ENCODE results near the gene TJP2.

DNA sequence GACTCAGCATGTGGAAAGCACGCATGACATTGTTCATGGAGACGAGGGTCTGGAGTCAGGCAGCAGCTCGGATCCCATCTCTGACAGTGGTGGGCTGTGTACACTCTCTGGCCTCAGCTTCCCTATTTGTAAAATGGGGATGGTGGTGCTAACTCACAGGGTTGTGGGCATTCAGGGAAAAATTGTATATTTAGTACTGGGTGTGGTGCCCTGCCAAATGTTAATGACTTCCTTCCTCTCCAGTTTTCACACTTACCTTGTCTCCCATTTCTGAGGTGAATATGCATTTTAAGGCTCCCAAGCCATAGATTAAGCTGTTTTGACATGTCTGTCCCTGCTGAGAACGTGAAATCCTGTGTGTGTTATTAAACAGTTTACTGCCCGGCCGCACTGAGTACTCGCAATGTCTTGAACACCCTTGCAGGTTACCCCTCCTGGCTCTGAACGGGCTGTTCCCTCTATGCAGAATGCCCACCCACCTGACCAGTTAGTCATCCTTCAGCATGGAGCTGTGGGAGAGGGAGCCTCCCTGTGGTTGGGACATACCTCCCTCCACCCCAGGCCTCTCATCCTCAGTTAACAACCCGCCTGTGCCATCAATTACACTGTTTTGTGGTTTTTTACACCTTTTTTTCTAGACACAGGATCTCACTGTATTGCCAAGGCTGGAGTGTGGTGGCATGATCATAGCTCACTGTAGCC lies 25.8 kb downstream of the TJP2 start:
- TF ChIP-seq ZNF219 (CRISPR knock-in tag; IDR thresholded peaks at IDR 0.05; ENCODE audit: borderline replicate concordance) (no peak), TP53 (CRISPR knock-in tag; IDR thresholded peaks at IDR 0.05) (no peak), SOX15 (CRISPR knock-in tag; IDR thresholded peaks at IDR 0.05) (no peak), CREB1 (CRISPR knock-in tag; IDR thresholded peaks at IDR 0.05) (no peak)
- TF ChIP-seq, protein P1, sequence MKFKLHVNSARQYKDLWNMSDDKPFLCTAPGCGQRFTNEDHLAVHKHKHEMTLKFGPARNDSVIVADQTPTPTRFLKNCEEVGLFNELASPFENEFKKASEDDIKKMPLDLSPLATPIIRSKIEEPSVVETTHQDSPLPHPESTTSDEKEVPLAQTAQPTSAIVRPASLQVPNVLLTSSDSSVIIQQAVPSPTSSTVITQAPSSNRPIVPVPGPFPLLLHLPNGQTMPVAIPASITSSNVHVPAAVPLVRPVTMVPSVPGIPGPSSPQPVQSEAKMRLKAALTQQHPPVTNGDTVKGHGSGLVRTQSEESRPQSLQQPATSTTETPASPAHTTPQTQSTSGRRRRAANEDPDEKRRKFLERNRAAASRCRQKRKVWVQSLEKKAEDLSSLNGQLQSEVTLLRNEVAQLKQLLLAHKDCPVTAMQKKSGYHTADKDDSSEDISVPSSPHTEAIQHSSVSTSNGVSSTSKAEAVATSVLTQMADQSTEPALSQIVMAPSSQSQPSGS (CRISPR knock-in tag; IDR thresholded peaks at IDR 0.05; ENCODE audit: borderline replicate concordance, low read depth), result no peak
- TF ChIP-seq, protein P2, sequence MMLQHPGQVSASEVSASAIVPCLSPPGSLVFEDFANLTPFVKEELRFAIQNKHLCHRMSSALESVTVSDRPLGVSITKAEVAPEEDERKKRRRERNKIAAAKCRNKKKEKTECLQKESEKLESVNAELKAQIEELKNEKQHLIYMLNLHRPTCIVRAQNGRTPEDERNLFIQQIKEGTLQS (CRISPR knock-in tag; conservative IDR thresholded peaks at IDR 0.05), result no peak
